ENCODE data around the gene DCLK2.

Gene DCLK2

GRCh38 chr4:150176547-150176946 lies 98.3 kb downstream of the DCLK2 start:
- TF ChIP-seq YY1 (IDR thresholded peaks at IDR 0.05; ENCODE audit: low read depth) = no peak

GRCh38 chr4:150178161-150178560 lies 99.9 kb downstream of the DCLK2 start:
- TF ChIP-seq YY1 (IDR thresholded peaks at IDR 0.05; ENCODE audit: low read depth) (no peak), TCF12 (IDR thresholded peaks at IDR 0.05; ENCODE audit: low read depth) (no peak), EP300 (IDR thresholded peaks at IDR 0.05; ENCODE audit: borderline replicate concordance) (no peak), FOXM1 (IDR thresholded peaks at IDR 0.05; ENCODE audit: borderline replicate concordance, low read depth) (no peak), MAX (IDR thresholded peaks at IDR 0.05) (no peak), CREB1 (IDR thresholded peaks at IDR 0.05; ENCODE audit: low read depth) (no peak), REST (IDR thresholded peaks at IDR 0.05; ENCODE audit: low read depth) (no peak), TAF1 (IDR thresholded peaks at IDR 0.05; ENCODE audit: low read depth) (no peak), NFIC (IDR thresholded peaks at IDR 0.05) (no peak), CEBPB (IDR thresholded peaks at IDR 0.05) (no peak), ZBTB7A (IDR thresholded peaks at IDR 0.05; ENCODE audit: low read depth) (no peak), RAD21 (IDR thresholded peaks at IDR 0.05; ENCODE audit: low read depth) (no peak), USF1 (IDR thresholded peaks at IDR 0.05) (no peak), TEAD4 (IDR thresholded peaks at IDR 0.05) (no peak), EGR1 (IDR thresholded peaks at IDR 0.05) (no peak)

GRCh38 chr4:150181536-150181935 lies 103.3 kb downstream of the DCLK2 start:
- no peak for TF ChIP-seq EGR1 (IDR thresholded peaks at IDR 0.05)
- TF ChIP-seq CREB1 (IDR thresholded peaks at IDR 0.05; ENCODE audit: low read depth) = no peak
- TF ChIP-seq MAX (IDR thresholded peaks at IDR 0.05) = no peak
- no peak for TF ChIP-seq TAF1 (IDR thresholded peaks at IDR 0.05; ENCODE audit: low read depth)
- TF ChIP-seq RAD21 (IDR thresholded peaks at IDR 0.05; ENCODE audit: low read depth) = no peak
- no peak for TF ChIP-seq EP300 (IDR thresholded peaks at IDR 0.05; ENCODE audit: borderline replicate concordance)
- no peak for TF ChIP-seq CEBPB (IDR thresholded peaks at IDR 0.05)
- no peak for TF ChIP-seq YY1 (IDR thresholded peaks at IDR 0.05; ENCODE audit: low read depth)
- no peak for TF ChIP-seq REST (IDR thresholded peaks at IDR 0.05; ENCODE audit: low read depth)
- TF ChIP-seq FOXM1 (IDR thresholded peaks at IDR 0.05; ENCODE audit: borderline replicate concordance, low read depth) = no peak
- TF ChIP-seq TCF12 (IDR thresholded peaks at IDR 0.05; ENCODE audit: low read depth) = no peak
- no peak for TF ChIP-seq USF1 (IDR thresholded peaks at IDR 0.05)
- no peak for TF ChIP-seq NFIC (IDR thresholded peaks at IDR 0.05)
- no peak for TF ChIP-seq ZBTB7A (IDR thresholded peaks at IDR 0.05; ENCODE audit: low read depth)
- no peak for TF ChIP-seq TEAD4 (IDR thresholded peaks at IDR 0.05)

GRCh38 chr4:150182794-150183193 lies 104.5 kb downstream of the DCLK2 start:
- TF ChIP-seq YY1 (IDR thresholded peaks at IDR 0.05; ENCODE audit: low read depth) (no peak), MAX (IDR thresholded peaks at IDR 0.05) (no peak), NFIC (IDR thresholded peaks at IDR 0.05) (no peak), CEBPB (IDR thresholded peaks at IDR 0.05) (no peak), FOXM1 (IDR thresholded peaks at IDR 0.05; ENCODE audit: borderline replicate concordance, low read depth) (no peak), TCF12 (IDR thresholded peaks at IDR 0.05; ENCODE audit: low read depth) (no peak), EP300 (IDR thresholded peaks at IDR 0.05; ENCODE audit: borderline replicate concordance) (no peak), RAD21 (IDR thresholded peaks at IDR 0.05; ENCODE audit: low read depth) (no peak), TEAD4 (IDR thresholded peaks at IDR 0.05) (no peak), ZBTB7A (IDR thresholded peaks at IDR 0.05; ENCODE audit: low read depth) (no peak), CREB1 (IDR thresholded peaks at IDR 0.05; ENCODE audit: low read depth) (no peak), TAF1 (IDR thresholded peaks at IDR 0.05; ENCODE audit: low read depth) (no peak), REST (IDR thresholded peaks at IDR 0.05; ENCODE audit: low read depth) (no peak), EGR1 (IDR thresholded peaks at IDR 0.05) (no peak), USF1 (IDR thresholded peaks at IDR 0.05) (no peak)
